HFFc6 (cell line): ENCODE results near the gene EIF2S2. TPM values are rescaled to one million over a fixed set of nuclear protein-coding genes. Genes with fewer than 3 reads are reported as not detected.

Experiments used
- DNase-seq: peaks from one replicate; pipeline ENCODE4 v3.0.0-alpha.2; 2018
- H3K27ac Mint-ChIP-seq: 2 replicates; pipeline ENCODE4 v1.8.0; 2020; ENCODE audit warnings: mild to moderate bottlenecking, mixed read lengths
- H3K27me3 Mint-ChIP-seq: 2 replicates; pipeline ENCODE4 v1.8.0; 2021; ENCODE audit warnings: mild to moderate bottlenecking, moderate library complexity, mixed read lengths; ENCODE audit not compliant: insufficient read depth
- H3K36me3 Mint-ChIP-seq: 2 replicates; pipeline ENCODE4 v1.8.0; 2021; ENCODE audit warnings: low read depth, mixed read lengths
- H3K4me1 Mint-ChIP-seq: 2 replicates; pipeline ENCODE4 v1.8.0; 2020; ENCODE audit warnings: low read depth, mixed read lengths
- H3K4me3 Mint-ChIP-seq: 2 replicates; pipeline ENCODE4 v1.8.0; 2020; ENCODE audit warnings: mild to moderate bottlenecking, moderate library complexity, mixed read lengths
- H3K9me3 Mint-ChIP-seq: 2 replicates; pipeline ENCODE4 v1.8.0; 2020; ENCODE audit warnings: mild to moderate bottlenecking, mixed read lengths
- total RNA-seq, 6 experiments: library from RNA; stranded (reverse); fragmentation: NEBNext Ultra II Directional; extraction: Animal tissue kit (Norgen Biotek cat#: 25700); gene quantifications; 2 replicates in 1 of 6; 3 replicates in 5 of 6; pipeline ENCODE4 v1.2.3, GENCODE V29; 2021
- TF ChIP-seq, protein P1 (sequence below): fragments of 200-600 bp; sonication (generic); IDR thresholded peaks from 2 replicates; pipeline ENCODE4 v1.5.0; 2021; ENCODE audit warnings: antibody characterized with exemption, mild to moderate bottlenecking

EIF2S2 gene
- total RNA-seq, 6 experiments from 2014 or later = 85.7 to 101 (median 94.5) TPM

DNA sequence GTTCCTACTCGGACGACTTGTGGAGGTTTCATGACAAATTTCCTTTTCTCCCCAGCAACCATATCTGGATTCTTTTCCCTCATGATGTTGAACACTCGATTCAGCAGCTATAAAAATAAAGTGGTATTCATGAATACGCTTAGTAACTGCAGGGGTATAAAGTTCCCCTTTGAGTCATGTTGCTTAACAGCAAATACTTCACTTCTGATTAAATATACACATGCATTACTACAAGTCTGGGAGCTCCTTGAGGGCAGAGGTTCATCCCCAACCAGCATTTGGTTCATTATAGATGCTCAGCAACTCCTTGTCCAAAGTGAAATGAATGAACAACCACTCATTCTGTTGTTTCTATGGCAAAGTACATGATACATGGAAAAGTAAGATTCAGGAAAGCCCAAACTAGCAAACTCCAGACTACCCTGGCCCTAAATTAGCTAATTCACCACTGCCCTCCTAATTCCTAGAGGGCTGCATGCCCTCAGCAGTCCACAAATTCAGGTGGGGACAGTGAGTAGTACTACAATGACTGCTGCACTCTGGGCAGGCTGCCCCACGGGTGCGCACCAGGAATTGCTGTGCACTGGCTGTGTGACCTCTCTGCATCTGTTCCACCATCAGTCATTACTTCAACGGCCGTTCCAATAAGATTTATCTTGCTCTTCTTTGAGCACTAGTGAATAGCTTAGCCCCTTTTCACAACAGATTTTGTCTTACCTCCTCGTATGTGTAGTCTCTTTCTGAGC lies 15.2 kb downstream of the EIF2S2 start:
- Mint-ChIP-seq H3K36me3 (peaks cover 45% of the 10 kb centered on the region), H3K4me3 (no peak overlapping the region), H3K27me3 (no peaks in the 10 kb centered on the region)

GRCh38 chr20:34095825-34096224 lies 16.2 kb downstream of the EIF2S2 start:
- Mint-ChIP-seq H3K27ac (no peak overlapping the region), H3K9me3 (no peaks in the 10 kb centered on the region), H3K4me3 (no peak overlapping the region), H3K27me3 (no peaks in the 10 kb centered on the region), H3K4me1 (peaks cover 16% of the 10 kb centered on the region), H3K36me3 (peaks cover 44% of the 10 kb centered on the region)
- TF ChIP-seq, protein P1, sequence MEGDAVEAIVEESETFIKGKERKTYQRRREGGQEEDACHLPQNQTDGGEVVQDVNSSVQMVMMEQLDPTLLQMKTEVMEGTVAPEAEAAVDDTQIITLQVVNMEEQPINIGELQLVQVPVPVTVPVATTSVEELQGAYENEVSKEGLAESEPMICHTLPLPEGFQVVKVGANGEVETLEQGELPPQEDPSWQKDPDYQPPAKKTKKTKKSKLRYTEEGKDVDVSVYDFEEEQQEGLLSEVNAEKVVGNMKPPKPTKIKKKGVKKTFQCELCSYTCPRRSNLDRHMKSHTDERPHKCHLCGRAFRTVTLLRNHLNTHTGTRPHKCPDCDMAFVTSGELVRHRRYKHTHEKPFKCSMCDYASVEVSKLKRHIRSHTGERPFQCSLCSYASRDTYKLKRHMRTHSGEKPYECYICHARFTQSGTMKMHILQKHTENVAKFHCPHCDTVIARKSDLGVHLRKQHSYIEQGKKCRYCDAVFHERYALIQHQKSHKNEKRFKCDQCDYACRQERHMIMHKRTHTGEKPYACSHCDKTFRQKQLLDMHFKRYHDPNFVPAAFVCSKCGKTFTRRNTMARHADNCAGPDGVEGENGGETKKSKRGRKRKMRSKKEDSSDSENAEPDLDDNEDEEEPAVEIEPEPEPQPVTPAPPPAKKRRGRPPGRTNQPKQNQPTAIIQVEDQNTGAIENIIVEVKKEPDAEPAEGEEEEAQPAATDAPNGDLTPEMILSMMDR = no peak
- DNase-seq = no peak

More for the DNA sequence above, 15.2 kb downstream of the EIF2S2 start:
- Mint-ChIP-seq H3K27ac (peak overlapping the region; percentile 43), H3K9me3 (no peaks in the 10 kb centered on the region), H3K4me1 (peaks cover 22% of the 10 kb centered on the region)
- no peak for DNase-seq
- TF ChIP-seq, protein P1 = no peak

- Mint-ChIP-seq H3K27me3 (no peaks in the 10 kb centered on the region), H3K4me3 (no peak overlapping the region), H3K9me3 (no peaks in the 10 kb centered on the region), H3K27ac (no peak overlapping the region), H3K4me1 (peaks cover 9% of the 10 kb centered on the region), H3K36me3 (peaks cover 42% of the 10 kb centered on the region)
- no peak for DNase-seq
- TF ChIP-seq, protein P1 = no peak
Measured at GRCh38 chr20:34093895-34094294, 18.1 kb downstream of the EIF2S2 start.

- Mint-ChIP-seq H3K27me3 (peaks cover 2% of the 10 kb centered on the region; the same call in 1 of the 2 replicates), H3K4me1 (peaks cover 2% of the 10 kb centered on the region), H3K9me3 (no peaks in the 10 kb centered on the region), H3K36me3 (peaks cover 47% of the 10 kb centered on the region), H3K27ac (no peak overlapping the region; the same call in 1 of the 2 replicates), H3K4me3 (no peak overlapping the region)
- TF ChIP-seq, protein P1 = no peak
- no peak for DNase-seq
Measured at GRCh38 chr20:34091637-34092200, 20.3 kb downstream of the EIF2S2 start.

DNA sequence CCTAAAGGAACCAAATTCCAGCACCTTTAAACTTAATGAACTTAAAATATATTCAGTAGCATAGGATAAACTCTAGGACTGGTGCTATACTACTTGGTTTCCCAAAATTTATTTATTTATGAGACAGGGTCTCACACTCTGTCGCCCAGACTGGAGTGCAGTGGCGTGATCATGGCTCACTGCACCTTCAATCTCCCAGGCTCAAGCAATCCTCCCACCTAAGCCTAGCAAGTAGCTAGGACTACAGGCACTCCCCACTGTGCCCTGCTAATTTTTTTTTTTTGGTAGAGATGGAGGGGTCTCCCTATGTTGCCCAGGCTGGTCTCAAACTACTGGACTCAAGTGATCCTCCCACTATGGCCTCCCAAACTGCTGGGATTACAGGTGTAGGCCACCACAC lies 21.4 kb downstream of the EIF2S2 start:
- Mint-ChIP-seq H3K9me3 (no peaks in the 10 kb centered on the region), H3K4me1 (no peaks in the 10 kb centered on the region; the same call in 1 of the 2 replicates), H3K27me3 (peaks cover 4% of the 10 kb centered on the region), H3K27ac (peak overlapping the region; percentile 42), H3K4me3 (no peak overlapping the region), H3K36me3 (peaks cover 38% of the 10 kb centered on the region)
- no peak for DNase-seq
- TF ChIP-seq, protein P1 = no peak
